GM21528 (cell line): Measurements from ENCODE around the gene UBE2E2.

Experiments
- ATAC-seq: cut with Tn5 transposase; IDR thresholded peaks from one replicate; pipeline ENCODE4 v1.9.1; 2021; ENCODE audit warnings: mild to moderate bottlenecking, moderate library complexity; ENCODE audit not compliant: unreplicated experiment, low FRiP score

Gene UBE2E2

GRCh38 chr3:23239211-23240068, 36.3 kb downstream of the UBE2E2 start:
- ATAC-seq: no peak

DNA sequence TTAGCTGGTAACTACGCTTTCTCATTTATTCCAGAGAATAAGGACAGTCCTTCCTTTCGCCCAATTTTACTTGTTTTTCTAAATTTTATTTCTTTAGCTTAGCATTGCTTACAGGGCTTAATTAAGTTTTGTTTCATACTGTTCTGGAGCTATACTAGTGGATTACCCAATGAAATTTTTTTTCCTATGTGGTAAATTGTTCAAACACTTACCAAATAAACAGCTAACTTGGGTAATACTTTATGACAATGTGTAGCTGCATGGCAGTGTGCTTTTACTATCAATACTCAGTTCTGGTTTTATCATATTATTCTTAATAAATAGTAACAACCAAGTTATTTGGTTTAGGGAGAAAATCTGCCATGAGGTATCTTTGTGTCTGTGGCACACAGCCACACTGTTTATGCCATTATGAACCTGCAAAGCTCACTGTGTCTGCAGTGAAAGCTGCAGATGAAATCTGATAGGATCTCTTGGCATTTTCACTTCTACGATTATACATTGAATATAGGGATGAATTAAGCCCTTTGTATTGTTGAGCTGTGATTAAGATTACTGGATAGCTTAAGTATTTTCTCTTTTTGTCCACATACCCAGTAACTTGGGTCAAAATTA, 37.2 kb downstream of the UBE2E2 start:
- no peak for ATAC-seq

DNA sequence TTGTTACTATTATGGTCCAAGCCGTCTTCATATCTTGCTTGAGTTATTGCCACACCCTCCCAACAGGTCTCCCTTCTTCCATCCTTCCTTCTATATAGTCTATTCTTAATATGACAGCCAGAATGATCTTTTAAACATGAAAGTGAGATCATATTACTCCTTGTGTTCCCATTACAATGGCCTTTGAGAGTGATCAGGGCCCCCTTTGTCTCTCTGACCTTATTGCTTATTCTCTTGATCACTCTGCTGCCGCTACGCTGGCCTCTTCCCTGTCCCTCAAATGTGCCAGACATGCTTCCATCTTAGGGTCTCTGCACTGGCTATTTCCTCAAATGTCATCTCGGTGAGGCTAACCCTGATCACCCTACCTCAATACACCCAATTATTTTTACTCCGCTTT, 38.1 kb downstream of the UBE2E2 start:
- no peak for ATAC-seq

GRCh38 chr3:23242106-23242505, 39.0 kb downstream of the UBE2E2 start:
- no peak for ATAC-seq

- no peak for ATAC-seq
These were observed 41.4 kb downstream of the UBE2E2 start for GRCh38 chr3:23244324-23245041.

DNA sequence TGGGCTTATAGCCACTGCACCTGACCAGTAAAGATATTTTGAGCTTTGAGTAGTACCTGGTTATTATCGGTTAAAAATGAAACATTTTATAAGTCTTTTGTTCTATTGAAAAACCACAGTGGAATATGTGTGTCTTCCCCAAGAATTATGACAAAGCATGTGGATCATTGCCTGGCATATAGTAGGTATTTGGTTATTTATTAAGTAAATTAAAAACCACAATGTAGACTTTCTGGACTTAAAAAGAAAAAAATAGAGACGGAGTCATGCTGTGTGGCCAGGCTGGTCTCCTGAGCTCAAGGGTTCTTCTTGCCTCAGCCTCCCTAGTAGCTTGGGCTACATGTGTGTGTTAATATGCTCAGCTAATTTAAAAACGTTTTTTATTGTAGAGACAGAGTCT, 43.5 kb downstream of the UBE2E2 start:
- no peak for ATAC-seq

DNA sequence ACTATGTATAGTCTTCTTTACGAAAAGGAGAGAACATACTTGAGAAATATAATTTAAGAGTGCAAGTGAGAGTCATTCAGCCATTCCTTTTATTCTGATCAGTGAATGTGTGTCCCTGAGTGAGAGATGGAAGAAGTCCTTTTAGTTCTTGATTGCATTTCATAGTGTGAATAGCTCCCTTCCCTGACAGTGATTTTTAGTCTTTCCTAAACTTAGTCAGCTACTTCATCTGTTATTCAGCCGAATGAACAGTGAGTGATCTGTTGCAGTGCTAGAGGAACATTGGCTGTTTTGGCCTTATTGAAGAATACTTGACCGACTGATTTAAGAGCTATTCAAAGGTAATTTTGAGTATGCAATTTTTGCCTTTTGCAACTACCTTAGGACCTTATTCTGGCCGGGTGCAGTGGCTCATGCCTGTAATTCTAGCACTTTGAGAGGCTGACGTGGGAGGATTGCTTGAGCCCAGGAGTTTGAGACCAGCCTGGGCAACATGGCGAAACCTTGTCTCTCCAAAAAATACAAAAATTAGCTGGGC, 45.5 kb downstream of the UBE2E2 start:
- no peak for ATAC-seq

GRCh38 chr3:23249961-23250360, 46.8 kb downstream of the UBE2E2 start:
- ATAC-seq: no peak

GRCh38 chr3:23252122-23252521, 49.0 kb downstream of the UBE2E2 start:
- ATAC-seq: no peak

- ATAC-seq: peak; percentile 75
These were observed 50.1 kb downstream of the UBE2E2 start for GRCh38 chr3:23253214-23253613.

- ATAC-seq: no peak
These were observed 51.2 kb downstream of the UBE2E2 start for GRCh38 chr3:23254282-23254681.

DNA sequence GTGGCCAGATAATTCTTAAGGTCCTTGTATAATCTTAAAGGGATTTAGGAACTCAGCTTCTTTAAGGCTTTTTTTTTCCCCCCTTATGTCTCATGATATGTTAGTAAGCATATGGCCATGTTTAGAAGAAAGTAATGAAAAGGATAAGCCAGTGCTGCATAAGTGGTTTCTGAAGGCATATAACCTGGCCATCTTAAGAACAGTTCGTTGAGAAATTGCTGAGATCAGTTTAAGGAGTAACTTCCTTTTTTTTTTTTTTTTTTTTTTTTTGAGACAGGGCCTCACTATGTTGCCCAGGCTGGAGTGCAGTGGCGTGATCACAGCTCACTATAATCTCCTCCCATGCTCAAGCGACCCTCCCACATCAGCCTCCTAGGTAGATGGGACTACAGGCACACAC, 51.7 kb downstream of the UBE2E2 start:
- no peak for ATAC-seq

- ATAC-seq: no peak
These were observed 53.8 kb downstream of the UBE2E2 start for GRCh38 chr3:23256741-23257435.

DNA sequence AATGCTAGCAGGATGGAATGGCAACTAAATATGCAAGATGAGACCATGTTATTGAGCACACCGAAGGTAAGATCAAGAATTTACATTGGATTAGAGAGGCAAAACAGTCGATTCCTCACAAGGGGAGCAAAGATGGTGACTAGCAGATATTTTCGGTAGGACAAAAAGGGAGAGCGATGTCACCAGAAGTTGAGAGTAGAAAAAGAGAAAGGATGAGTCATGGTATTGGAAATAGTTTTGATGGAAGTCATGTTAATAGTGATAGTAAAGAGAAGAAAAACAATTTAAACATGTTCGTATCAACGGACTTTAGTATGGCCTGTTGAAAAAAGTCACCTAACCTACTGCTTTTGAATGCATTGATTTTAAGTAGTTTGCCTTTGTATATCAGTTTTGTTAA, 55.0 kb downstream of the UBE2E2 start:
- no peak for ATAC-seq

DNA sequence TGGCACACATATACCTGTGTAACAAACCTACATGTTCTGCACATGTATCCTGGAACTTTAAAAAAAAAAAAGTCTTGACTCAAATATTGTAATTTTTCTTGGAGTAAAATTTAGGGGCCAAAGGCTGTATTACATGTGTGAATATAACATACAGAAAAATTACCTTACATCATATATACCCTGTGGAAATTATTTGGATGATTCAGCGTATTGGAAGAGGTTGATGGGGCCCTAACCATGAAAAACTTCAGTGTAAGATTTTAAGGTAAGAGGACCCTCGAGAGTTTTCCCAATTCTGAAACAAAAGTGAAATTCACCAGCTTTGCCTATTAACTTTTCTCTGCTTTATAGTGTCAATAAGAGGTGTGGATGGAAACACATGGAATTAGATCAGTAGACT, 56.4 kb downstream of the UBE2E2 start:
- no peak for ATAC-seq

- ATAC-seq: no peak
These were observed 59.6 kb downstream of the UBE2E2 start for GRCh38 chr3:23262766-23263165.

DNA sequence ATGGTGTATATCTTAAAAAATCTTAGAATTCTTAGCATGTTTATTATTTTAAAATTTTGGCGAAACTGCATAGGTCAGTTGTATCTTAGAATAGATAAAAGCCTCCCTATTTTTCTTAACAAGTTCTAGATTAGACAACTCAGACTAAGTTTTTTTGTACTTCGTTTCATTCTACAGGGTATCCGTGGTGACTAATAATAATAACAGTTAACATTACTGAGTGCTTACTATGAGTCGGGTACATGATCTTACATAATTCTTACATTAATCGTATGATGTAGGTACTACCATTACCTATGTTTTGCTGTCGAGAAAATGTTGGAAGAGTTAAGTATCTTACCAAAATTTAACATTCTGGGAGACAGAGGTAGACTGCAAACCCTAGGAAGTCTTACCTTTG, 60.7 kb downstream of the UBE2E2 start:
- ATAC-seq: no peak

GRCh38 chr3:23264413-23264812, 61.3 kb downstream of the UBE2E2 start:
- ATAC-seq: no peak

GRCh38 chr3:23270423-23270822, 67.3 kb downstream of the UBE2E2 start:
- no peak for ATAC-seq

DNA sequence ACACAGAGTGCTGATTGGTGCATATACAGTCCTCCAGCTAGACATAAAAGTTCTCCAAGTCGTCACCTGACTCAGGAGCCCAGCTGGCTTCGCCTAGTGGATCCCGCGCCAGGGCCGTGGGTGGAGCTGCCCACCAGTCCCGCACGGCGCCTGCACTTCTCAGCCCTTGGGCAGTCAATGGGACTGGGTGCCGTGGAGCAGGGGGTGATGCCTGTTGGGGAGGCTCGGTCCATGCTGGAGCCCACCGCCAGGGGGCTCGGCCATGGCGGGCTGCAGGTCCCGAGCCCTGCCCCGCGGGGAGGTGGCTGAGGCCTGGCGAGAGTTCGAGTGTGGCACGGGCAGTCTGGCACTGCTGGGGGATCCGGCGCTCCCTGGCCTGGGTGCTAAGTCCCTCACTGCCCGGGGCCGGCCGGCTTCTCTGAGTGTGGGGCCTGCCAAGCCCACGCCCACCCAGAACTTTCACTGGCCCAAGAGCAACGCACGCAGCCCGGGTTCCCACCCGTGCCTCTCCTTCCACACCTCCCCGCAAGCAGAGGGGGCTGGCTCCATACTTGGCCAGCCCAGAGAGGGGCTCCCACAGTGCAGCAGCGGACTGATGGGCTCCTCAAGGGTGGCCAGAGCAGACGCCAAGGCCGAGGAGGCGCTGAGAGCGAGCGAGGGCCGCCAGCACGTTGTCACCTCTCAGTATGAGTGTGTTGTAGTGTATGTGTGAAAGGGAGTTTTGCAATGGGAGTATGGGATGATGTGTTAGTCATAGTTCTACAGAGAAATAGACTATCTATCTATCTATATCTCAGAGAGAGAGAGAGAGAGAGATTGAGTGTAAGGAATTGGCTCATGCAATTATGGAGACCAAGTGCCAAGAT, 69.0 kb downstream of the UBE2E2 start:
- no peak for ATAC-seq
